Epithelial cell of esophagus (primary cell): ENCODE data around the gene PLGLB2.
"Not testable (repeated sequence)": the region's sequence is repeated elsewhere in the genome, so short reads cannot be mapped to it uniquely, and the experiment has no call there.

Source experiments
- DNase-seq: peaks from one replicate; pipeline ENCODE4 v3.0.0; 2010; ENCODE audit warnings: low read depth
- H3K4me3 ChIP-seq: 2 replicates; pipeline ENCODE4 v1.5.1; 2011; ENCODE audit warnings: mild to moderate bottlenecking, low read length, control low read depth

PLGLB2 gene

DNA sequence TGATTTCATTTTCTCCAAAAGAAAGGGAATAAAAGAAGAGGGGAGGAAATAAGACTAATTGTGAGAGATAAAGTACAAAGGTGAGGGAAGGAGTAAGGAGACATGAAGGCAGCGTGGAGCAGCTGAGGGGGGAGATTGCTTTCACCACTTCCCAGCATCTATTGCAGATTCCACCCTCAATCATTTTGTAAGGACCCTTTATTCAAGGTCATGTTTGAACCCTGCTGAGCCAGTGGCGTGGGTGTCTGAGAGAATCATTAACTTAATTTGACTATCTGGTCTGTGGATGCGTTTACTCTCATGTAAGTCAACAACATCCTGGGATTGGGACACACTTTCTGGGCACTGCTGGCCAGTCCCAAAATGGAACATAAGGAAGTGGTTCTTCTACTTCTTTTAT, at the start of gene PLGLB2:
TSS of gene PLGLB2 (plus strand) at position 297 of the 400 bp plus-strand sequence. CDS start at position 364, 67 bp downstream.
- H3K4me3 ChIP-seq, DNase-seq: not testable (repeated sequence)

DNA sequence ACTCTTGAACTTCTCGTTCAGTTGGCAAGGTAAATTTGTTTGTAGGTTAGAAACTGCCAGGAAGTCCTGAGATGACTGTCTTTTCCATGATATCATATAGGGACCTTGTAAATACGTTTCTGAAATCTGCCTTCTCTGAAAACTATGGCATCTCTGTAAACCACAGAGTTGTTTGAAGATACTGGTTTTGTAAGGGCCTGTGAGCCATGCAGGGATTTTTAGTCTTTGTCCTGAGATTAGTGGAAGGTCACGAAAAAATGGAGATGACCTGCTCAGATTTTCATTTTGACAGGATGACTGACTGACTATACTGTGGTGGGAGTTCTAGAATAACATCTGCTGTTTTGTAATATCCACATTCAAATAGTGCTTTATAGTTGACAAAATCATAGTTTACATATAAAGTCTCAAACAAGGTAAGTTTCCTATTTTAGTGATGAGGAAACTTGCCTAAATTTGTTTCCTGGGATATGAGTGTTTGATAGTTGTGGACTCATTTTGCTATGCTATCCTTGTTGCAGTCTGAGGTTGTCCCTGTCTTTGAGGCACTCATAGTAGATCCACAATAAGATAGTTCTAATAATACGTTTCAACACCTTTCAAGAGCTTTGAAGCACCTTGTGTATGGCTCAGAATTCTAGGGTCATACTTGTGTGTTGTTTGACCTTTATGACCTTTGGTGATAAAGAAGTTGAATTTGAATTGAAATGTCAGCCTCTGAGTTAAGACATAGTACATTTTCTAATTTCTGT, 43.1 kb upstream of the PLGLB2 start:
- not testable (repeated sequence) for DNase-seq, H3K4me3 ChIP-seq

DNA sequence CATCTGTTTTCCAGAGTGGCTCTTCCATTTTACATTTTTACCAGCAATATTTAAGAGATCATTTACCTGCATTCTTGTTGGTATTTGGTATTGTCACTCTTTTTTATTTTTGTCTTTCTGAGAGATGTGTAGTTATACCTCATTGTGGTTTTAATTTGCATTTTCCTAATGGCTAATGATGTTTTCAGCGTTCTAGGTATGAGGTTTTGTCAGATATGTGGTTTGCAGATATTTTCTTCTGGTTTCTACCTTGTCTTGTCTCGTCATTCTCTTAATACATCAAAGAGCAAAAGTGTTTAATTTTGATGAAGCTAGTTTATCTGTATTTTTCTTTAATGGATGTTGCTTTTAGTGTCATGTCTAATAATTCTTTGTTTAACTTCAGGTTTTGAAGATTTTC, 39.5 kb upstream of the PLGLB2 start:
- DNase-seq, H3K4me3 ChIP-seq: not testable (repeated sequence)

DNA sequence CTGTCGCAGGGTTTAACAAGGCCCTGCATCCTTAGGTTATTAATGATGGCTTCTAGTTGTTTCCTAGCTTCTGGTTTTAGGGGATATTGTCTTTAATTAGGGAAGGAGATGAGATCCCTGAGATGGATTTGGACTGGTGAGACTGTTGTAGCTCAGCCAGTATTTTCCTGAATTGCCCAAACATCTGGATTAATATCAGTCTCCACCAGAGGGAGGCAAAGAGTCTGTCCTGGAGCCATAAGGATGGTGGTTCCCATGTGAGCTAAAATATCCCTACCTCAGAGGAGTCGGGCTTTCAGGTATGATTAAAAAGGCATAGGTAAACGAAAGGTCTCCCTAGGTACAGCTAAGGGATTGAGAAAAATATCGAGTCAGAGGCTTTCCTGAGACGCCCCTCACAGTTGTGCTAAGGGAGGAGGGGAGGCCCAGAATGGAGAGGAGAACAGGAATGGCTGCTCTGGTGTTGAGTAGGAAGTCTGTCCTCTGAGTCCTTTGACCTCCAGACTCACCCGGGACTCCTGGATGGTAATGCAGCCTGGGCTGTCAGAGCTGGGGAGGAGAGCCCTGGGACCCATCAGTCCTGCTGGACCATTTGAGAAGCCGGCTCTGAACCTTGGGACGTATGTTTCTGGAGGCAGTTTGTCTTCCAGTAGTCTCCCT, 19.8 kb upstream of the PLGLB2 start:
- not testable (repeated sequence) for H3K4me3 ChIP-seq, DNase-seq

DNA sequence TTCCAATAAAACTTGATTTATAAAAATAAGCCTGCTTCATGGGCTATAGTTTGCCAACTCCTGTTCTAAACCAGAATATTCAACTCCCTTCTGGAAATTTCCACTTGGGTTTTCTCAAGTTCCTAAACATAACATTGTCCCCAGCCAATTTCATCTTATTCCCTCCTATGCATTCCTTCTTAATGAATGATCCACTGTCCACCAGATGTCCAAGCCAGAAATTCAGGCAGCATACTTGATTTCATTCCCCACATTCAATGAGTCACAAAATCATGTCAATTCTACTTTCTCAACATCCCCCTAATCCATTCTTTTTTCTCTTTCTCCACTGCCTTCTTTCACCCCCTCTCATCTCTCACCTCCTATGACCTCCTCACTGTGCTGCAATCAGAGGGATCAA, 7.0 kb upstream of the PLGLB2 start:
- DNase-seq, H3K4me3 ChIP-seq: not testable (repeated sequence)

DNA sequence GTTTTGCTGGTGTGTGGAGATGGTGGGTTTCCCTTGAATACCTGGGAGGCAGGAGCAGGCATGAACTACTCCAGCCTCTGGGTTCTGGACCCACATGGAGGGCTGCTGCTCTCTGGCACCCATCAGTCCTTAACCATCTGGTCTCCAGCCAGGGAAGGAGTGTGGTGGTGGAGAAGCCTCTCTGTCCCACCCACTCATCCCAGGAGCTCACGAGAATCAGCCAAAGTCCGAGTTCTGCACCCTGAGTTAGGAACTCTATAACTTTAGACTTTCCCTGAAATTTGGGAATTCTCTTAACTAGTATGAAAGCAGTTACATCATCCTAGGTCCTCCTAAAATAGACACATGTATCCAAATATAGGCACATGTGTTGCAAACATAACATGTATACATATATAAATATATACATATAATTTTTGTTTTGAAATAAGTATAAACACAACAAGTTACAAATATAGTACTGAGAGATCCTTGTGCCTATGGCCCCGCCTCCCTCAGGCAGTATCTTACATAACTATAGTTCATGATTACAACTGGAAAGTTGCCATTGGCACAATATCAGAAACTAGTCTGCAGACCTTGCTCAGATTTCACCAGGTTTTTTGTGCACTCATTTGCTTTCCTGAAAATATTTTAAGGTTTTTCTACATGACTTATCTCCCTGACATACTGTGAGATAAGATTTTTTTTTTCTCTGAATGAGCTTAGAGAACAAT, 5.3 kb upstream of the PLGLB2 start:
- not testable (repeated sequence) for H3K4me3 ChIP-seq, DNase-seq

DNA sequence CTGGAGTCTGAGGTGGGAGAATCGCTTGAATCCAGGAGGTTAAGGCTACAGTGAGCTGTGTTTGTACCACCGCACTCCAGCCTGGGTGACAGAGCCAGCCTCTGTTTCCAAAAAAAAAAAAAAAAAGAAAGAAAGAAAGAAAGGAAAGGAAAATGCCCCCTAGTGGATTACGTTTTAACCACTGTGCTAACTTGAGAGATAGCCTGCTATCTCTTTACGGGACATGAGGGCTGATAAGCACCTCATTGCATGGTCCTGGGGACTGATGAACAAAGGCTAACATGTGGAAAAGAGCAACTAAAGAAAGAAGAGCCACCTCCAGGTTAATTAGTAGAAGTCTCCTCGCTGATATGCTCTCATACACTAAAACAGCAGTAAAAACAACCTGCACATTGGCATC, 4.2 kb upstream of the PLGLB2 start:
- not testable (repeated sequence) for DNase-seq, H3K4me3 ChIP-seq

DNA sequence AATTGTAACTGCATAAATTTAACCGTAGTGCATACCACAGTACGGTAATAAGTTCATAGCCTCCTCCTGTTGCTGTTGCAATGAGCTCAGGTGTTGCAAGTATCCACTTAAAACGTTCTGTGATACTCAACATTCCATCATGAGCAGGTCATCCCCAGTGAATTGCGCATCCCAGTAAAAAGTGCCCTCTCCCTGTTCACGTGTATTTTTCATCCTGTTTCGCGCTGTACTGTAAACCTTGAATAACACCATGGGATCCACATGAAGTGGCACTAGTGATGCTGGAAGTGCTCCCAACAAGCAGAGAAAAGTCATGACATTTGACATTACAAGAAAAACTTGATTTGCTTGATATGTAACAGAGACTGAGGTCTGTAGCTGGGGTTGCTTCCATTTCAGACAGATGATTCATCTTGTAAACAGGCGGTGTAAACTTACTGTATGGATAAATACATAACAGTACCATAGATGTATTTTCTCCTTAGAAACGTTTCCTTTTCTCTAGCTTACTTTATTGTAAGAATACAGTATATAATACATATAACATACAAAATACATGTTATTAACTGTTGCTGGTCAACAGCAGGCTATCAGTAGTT, 2.4 kb upstream of the PLGLB2 start:
- not testable (repeated sequence) for H3K4me3 ChIP-seq
- DNase-seq, result peak; percentile 34

DNA sequence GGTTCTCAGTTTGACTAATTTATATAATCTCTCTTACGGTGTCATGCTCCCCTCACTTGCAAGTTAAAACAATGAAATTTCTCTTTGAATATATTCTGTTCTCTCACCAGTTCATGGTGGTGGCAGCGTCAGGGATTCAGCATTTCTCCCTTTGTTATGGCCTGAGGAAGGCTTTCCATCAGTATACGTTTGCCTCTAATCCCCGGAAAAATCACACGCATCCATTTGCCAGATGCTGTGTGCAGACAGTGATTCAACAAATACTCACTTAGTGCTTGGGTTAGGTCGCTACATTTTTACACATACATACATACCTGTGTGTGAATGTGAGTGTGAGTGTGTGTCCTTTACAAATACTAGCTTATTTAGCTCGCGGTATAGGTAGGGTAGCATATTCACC, 637 bp downstream of the PLGLB2 start:
- DNase-seq, H3K4me3 ChIP-seq: not testable (repeated sequence)

DNA sequence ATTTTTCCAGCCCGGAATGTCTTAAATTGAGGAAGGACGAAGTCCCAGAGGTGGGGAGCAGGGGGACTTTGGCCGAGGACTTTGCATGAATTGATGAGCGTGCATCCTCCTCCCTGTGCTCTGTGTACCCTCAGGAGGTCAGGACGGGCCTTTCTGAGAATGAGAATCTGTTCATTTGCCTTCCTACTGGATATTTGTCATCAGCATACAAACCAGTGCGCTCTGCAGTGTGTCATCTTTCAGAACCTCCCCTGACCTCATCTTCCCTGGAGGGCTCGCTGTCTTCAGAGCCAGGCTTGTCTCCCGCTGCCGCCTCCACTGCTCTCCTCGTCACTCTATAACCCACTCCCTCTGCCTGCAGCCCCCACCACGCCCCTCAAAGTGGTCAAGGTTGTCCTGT, 2.7 kb downstream of the PLGLB2 start:
- DNase-seq, H3K4me3 ChIP-seq: not testable (repeated sequence)

DNA sequence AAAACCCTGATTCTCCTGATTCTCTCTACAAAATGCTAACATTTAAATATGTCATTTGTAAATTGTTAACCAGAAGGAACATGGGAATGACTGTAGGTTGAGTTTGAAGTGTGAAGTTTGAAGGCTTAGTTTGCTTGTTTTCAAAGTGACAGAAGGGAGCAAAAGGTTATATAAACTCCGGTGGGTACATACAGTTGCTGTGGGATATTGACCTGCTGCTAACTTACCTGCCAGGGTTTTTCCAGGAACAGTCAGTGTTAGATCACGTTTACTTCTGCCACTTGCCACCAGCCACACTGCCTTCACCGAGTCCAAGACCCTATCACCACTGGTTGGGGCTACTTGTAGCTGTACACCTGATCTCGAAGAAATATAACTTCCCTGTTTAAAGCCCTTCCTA, 6.9 kb downstream of the PLGLB2 start:
- not testable (repeated sequence) for DNase-seq, H3K4me3 ChIP-seq
